Stimulated activated CD4-positive, alpha-beta T cell treated with anti-CD3 and anti-CD28 coated beads, TNF-alpha, amount 100 ng/mL, for 4 hours (primary cell): ENCODE measurements around the gene AMY1C.
"Not testable (repeated sequence)": the region's sequence is repeated elsewhere in the genome, so short reads cannot be mapped to it uniquely, and the experiment has no call there.

Experiments
- DNase-seq, 3 experiments: peaks; one replicate each; pipeline ENCODE4 v3.0.0-alpha.2; 2020; ENCODE audit warnings: low read depth in 3 of 3

Gene AMY1C

DNA sequence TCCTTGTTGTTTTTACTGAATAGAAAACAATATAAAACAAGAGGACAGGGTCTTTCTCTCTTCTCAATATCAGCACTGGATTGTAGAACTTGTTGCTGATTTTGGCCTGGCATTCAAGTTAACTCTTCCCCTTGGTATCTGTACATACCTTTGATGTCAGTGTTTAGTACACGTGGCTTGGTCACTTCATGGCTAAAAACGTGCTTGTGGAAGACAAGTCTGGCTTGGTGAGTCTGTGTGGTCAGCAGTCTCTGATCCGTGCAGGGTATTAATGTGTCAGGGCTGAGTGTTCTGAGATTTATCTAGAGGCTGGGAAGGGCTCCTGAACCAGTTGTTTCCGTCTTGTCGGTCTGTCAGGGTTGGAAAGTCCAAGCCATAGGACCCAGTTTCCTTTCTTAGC, at the start of gene AMY1C:
Gene AMY1C (plus strand): TSS at position 301 of the 400 bp plus-strand sequence. CDS start 572 bp downstream, outside the sequence.
- not testable (repeated sequence) for DNase-seq

GRCh38 chr1:103700669-103701068, 49.0 kb upstream of the AMY1C start:
- not testable (repeated sequence) for DNase-seq

DNA sequence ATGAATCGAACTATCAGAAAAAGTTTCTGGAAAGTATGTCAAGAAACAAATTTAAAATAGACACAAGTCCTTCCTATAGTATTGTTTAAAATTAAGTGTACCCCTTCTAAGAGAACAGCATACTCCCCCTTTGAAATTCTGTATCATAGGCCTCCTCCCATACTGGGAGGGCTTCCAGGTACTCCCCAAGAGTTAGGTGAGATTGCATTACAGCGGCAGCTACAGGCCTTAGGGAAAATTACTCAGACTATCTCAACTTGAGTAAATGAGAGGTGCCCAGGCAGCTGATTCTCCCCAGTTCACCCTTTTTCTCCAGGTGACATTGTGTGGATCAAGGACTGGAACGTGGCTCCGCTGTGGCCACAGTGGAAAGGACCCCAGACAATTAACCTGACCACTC, 48.4 kb upstream of the AMY1C start:
- not testable (repeated sequence) for DNase-seq

- DNase-seq: not testable (repeated sequence)
Observed at GRCh38 chr1:103707670-103708069, 42.0 kb upstream of the AMY1C start.

GRCh38 chr1:103710381-103710780, 39.3 kb upstream of the AMY1C start:
- DNase-seq: not testable (repeated sequence)

- not testable (repeated sequence) for DNase-seq
Observed at GRCh38 chr1:103717404-103717803, 32.3 kb upstream of the AMY1C start.

- DNase-seq: not testable (repeated sequence)
Observed at GRCh38 chr1:103721473-103721872, 28.2 kb upstream of the AMY1C start.

- DNase-seq: not testable (repeated sequence)
Observed at GRCh38 chr1:103735334-103735733, 14.4 kb upstream of the AMY1C start.

- not testable (repeated sequence) for DNase-seq
Observed at GRCh38 chr1:103738031-103738430, 11.7 kb upstream of the AMY1C start.

DNA sequence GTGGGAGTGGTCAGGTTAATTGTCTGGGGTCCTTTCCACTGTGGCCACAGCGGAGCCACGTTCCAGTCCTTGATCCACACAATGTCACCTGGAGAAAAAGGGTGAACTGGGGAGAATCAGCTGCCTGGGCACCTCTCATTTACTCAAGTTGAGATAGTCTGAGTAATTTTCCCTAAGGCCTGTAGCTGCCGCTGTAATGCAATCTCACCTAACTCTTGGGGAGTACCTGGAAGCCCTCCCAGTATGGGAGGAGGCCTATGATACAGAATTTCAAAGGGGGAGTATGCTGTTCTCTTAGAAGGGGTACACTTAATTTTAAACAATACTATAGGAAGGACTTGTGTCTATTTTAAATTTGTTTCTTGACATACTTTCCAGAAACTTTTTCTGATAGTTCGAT, 5.2 kb upstream of the AMY1C start:
- DNase-seq: not testable (repeated sequence)

- DNase-seq: not testable (repeated sequence)
Observed at GRCh38 chr1:103745040-103745439, 4.7 kb upstream of the AMY1C start.

DNA sequence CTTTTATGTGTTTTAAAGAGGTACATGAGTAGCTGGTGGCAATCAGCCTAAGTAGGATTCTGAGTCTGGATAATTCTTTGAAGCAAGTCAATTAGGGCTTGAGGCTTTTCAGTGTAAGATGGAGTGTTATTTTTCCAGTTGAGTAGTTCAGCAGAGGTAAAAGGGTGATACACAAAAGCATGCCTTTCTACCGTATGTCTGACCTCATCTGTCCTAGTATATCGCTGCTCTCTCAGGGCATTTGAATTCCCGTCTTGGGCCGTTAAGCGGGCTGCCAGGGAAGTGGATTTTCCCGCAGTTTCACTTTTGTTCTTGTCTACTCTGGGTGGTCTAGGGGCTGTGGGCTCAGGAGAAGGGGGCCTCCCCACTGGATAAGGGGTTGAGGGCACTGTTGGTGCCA, 1.4 kb upstream of the AMY1C start:
- not testable (repeated sequence) for DNase-seq

- DNase-seq: no peak
Observed at GRCh38 chr1:103761896-103762295, 12.2 kb downstream of the AMY1C start.

GRCh38 chr1:103779932-103780331, 30.2 kb downstream of the AMY1C start:
- DNase-seq: no peak

DNA sequence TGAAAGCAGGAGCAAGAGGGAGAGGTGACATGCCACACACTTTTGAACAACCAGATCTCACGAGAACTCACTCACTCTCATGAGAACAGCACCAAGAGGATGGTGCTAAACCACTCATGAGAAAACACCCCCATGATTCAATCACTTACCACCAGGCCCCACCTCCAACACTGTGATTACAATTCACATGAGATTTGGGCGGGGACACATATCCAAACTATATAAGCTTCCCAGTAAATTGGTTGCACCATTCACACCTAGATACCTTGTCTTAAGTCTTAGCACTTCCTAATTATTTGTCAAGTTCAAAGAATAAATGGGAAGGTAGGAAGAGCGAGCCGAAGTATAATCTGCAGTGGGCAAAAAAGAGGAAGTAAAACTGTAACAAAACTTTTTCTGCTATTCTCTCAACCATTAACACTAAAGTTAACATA, 34.3 kb downstream of the AMY1C start:
- no peak for DNase-seq

GRCh38 chr1:103788377-103788776, 38.7 kb downstream of the AMY1C start:
- no peak for DNase-seq

DNA sequence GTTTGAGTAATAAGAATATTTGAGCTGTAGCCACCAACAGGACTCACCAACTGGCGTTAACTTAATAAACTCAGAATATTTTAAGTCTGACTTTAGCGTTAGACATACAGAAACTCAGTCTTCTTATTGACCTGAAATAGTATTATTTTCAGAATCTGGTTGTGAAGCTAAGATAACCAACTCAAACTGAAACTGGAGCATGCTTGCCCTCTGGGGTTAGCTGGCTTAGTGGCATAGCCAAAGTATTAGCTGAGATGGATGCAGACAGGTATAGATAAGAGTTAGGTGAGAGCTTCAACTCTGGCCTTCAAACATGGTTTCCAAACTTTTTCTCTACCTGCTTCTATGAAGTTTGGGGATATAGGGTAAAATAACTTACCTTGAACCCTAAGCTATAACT, 40.5 kb downstream of the AMY1C start:
- no peak for DNase-seq
